Upper lobe of left lung (tissue), 6 donors: ENCODE measurements around the gene ENTREP3. TPM values are rescaled to one million over a fixed set of nuclear protein-coding genes. Genes with fewer than 3 reads are reported as not detected.

Source experiments
- ATAC-seq, 2 donors: fragments of 200-7000 bp; cut with Tn5 transposase; one replicate each; pipeline ENCODE4 v1.9.1; 2022; ENCODE audit warnings: mild to moderate bottlenecking in 2 of 2, moderate library complexity in 2 of 2; ENCODE audit not compliant: low FRiP score in 2 of 2
- DNase-seq, 2 donors: peaks; one replicate each; pipeline ENCODE4 v3.0.0-alpha.2; 2019 to 2020
- H3K27ac ChIP-seq, 4 donors: fragments of 200-600 bp; sonication (generic); one replicate each; pipeline ENCODE4 v1.5.1; 2016 to 2019
- H3K27me3 ChIP-seq, 4 donors: fragments of 200-600 bp; sonication (generic); one replicate each; pipeline ENCODE4 v1.5.1; 2017 to 2019
- H3K36me3 ChIP-seq, 4 donors: fragments of 200-600 bp; sonication (generic); one replicate each; pipeline ENCODE4 v1.5.1; 2016 to 2019
- H3K4me1 ChIP-seq, 4 donors: fragments of 200-600 bp; sonication (generic); one replicate each; pipeline ENCODE4 v1.5.1; 2018 to 2019
- H3K4me3 ChIP-seq, 4 donors: fragments of 200-600 bp; sonication (generic); one replicate each; pipeline ENCODE4 v1.5.1; 2017 to 2019; ENCODE audit warnings: mild to moderate bottlenecking in 2 of 4, moderate library complexity in 1 of 4
- H3K9me3 ChIP-seq, 4 donors: fragments of 200-600 bp; sonication (generic); one replicate each; pipeline ENCODE4 v1.5.1; 2018 to 2019
- CTCF ChIP-seq, 6 experiments: fragments of 450-650 bp in 4 of 6; fragments of 200-600 bp in 2 of 6; sonication (generic) in 2 of 6; IDR thresholded peaks; one replicate each; pipeline ENCODE4 v1.5.1; 2016 to 2019; ENCODE audit warnings: antibody characterized with exemption in 6 of 6
- EP300 ChIP-seq, 4 donors: sonication (generic); formaldehyde crosslinking; IDR thresholded peaks; one replicate each; pipeline ENCODE4 v1.5.1; 2017; ENCODE audit warnings: antibody characterized with exemption in 4 of 4, control low read depth in 2 of 4
- POLR2A ChIP-seq, 4 donors: fragments of 450-650 bp; IDR thresholded peaks; one replicate each; pipeline ENCODE4 v1.5.1; 2016 to 2017; ENCODE audit warnings: antibody characterized with exemption in 4 of 4, mild to moderate bottlenecking in 2 of 4
- POLR2AphosphoS5 ChIP-seq, 2 donors: sonication (generic); formaldehyde crosslinking; IDR thresholded peaks; one replicate each; pipeline ENCODE4 v1.5.1; 2017; ENCODE audit warnings: antibody characterized with exemption in 2 of 2
- WGBS, 2 donors: methylation state at CpG; one replicate each; pipeline ENCODE4 v1.1.5; 2017 to 2018; 5-methylcytosine and 5-hydroxymethylcytosine counted together
- total RNA-seq, 6 donors: library from RNA; depleted of rRNA in 4 of 6; stranded (reverse); fragments of >200 nt in 4 of 6; gene quantifications; one replicate each; pipeline versions ENCODE4 v1.1.0 to v1.2.1, GENCODE V29; 2016 to 2021
- donor health status: DM: no; HTN: no; CAD: no; lungs with moderate emphysema.
- donor health status: DM: no; HTN: yes; CAD: no; lungs with severe emphysema.

ENTREP3 gene
- total RNA-seq, 6 donors from 2014 or later = 9.3 to 30.3 (median 20.6) TPM

GRCh38 chr1:155286544-155286943, 31.3 kb upstream of the ENTREP3 start:
- WGBS, 2 donors = 100% methylated on average over 2 of the region's 2 CpGs

GRCh38 chr1:155285631-155286044, 30.4 kb upstream of the ENTREP3 start:
- H3K36me3 ChIP-seq = no peaks in the 10 kb centered on the region
- no peaks in the 10 kb centered on the region for H3K27me3 ChIP-seq
- TF ChIP-seq EP300 (IDR thresholded peaks at IDR 0.05) (no peak), CTCF (IDR thresholded peaks at IDR 0.05) (no peak), POLR2A (IDR thresholded peaks at IDR 0.05) (no peak), POLR2AphosphoS5 (IDR thresholded peaks at IDR 0.05) (no peak)
- 87 to 91% methylated on average over 8 to 18 of the region's 18 CpGs for WGBS, 2 donors
- peak in 1 of 2 donors; percentile 76 for DNase-seq
- H3K9me3 ChIP-seq = no peaks in the 10 kb centered on the region
- no peak for ATAC-seq
- no peaks in the 10 kb centered on the region for H3K4me1 ChIP-seq
- H3K27ac ChIP-seq = no peak overlapping the region
- H3K4me3 ChIP-seq = no peak overlapping the region

More at GRCh38 chr1:155286544-155286943, 31.3 kb upstream of the ENTREP3 start:
- Histone ChIP-seq H3K9me3 (no peaks in the 10 kb centered on the region), H3K4me3 (no peak overlapping the region), H3K4me1 (no peaks in the 10 kb centered on the region), H3K27me3 (no peaks in the 10 kb centered on the region), H3K27ac (no peak overlapping the region), H3K36me3 (no peaks in the 10 kb centered on the region)
- DNase-seq (no peak), ATAC-seq (no peak)
- TF ChIP-seq CTCF (IDR thresholded peaks at IDR 0.05) (no peak), EP300 (IDR thresholded peaks at IDR 0.05) (no peak), POLR2AphosphoS5 (IDR thresholded peaks at IDR 0.05) (no peak), POLR2A (IDR thresholded peaks at IDR 0.05) (no peak)

- no peaks in the 10 kb centered on the region for H3K36me3 ChIP-seq
- H3K4me3 ChIP-seq = no peak overlapping the region
- H3K27ac ChIP-seq = no peak overlapping the region
- H3K4me1 ChIP-seq = no peaks in the 10 kb centered on the region
- TF ChIP-seq POLR2A (IDR thresholded peaks at IDR 0.05) = no peak
- no peak for TF ChIP-seq EP300 (IDR thresholded peaks at IDR 0.05)
- no peak for TF ChIP-seq CTCF (IDR thresholded peaks at IDR 0.05)
- TF ChIP-seq POLR2AphosphoS5 (IDR thresholded peaks at IDR 0.05) = no peak
- H3K9me3 ChIP-seq = no peaks in the 10 kb centered on the region
- 90 to 96% methylated on average over 14 of the region's 14 CpGs for WGBS, 2 donors
- peak in 1 of 2 donors; percentile 50 for DNase-seq
- no peak for ATAC-seq
- H3K27me3 ChIP-seq = no peaks in the 10 kb centered on the region
Measured at GRCh38 chr1:155285063-155285462, 29.8 kb upstream of the ENTREP3 start.

- WGBS, 2 donors = 97 to 98% methylated on average over 12 of the region's 12 CpGs
Measured at GRCh38 chr1:155284476-155284875, 29.2 kb upstream of the ENTREP3 start.

More at GRCh38 chr1:155284476-155284875, 29.2 kb upstream of the ENTREP3 start:
- no peak for TF ChIP-seq POLR2AphosphoS5 (IDR thresholded peaks at IDR 0.05)
- no peak for TF ChIP-seq EP300 (IDR thresholded peaks at IDR 0.05)
- TF ChIP-seq POLR2A (IDR thresholded peaks at IDR 0.05) = no peak
- TF ChIP-seq CTCF (IDR thresholded peaks at IDR 0.05) = no peak
- H3K9me3 ChIP-seq = no peaks in the 10 kb centered on the region
- no peaks in the 10 kb centered on the region for H3K4me1 ChIP-seq
- peak in 1 of 2 donors; percentile 24 for DNase-seq
- no peak overlapping the region for H3K27ac ChIP-seq
- peak in 1 of 2 donors; percentile 6 for ATAC-seq
- H3K4me3 ChIP-seq = no peak overlapping the region
- H3K36me3 ChIP-seq = no peaks in the 10 kb centered on the region
- H3K27me3 ChIP-seq = no peaks in the 10 kb centered on the region
